K562 (cell line): ENCODE data around the gene HOXC4. TPM values are rescaled to one million over a fixed set of nuclear protein-coding genes. Genes with fewer than 3 reads are reported as not detected.

ENCODE experiments used
- ATAC-seq: fragments of 200-7000 bp; cut with Tn5 transposase; 3 replicates; pipeline ENCODE4 v1.9.1; 2020; ENCODE audit warnings: moderate library complexity
- BruUV-seq: library from RNA; stranded (reverse); fragments of 400-500 nt; replicated peaks from 2 replicates; lab custom pipeline; 2021; lab: Mats Ljungman, UMichigan
- CTCF ChIA-PET: fragments of 300-600 bp; formaldehyde crosslinking; extraction: SDS; loops from one replicate; lab custom pipeline; 2021; ENCODE audit warnings: low intra/inter-chr PET ratio; lab: Yijun Ruan, JAX
- POLR2A ChIA-PET: fragments of 300-600, 350-650 bp; sonication (Branson Sonifier 250); formaldehyde crosslinking; extraction: SDS; loops from one replicate; lab custom pipeline; 2021; ENCODE audit warnings: antibody characterized with exemption, inconsistent platforms; lab: Yijun Ruan, JAX
- DNase-seq, 4 experiments: peaks; one replicate each; pipeline versions ENCODE4 v3.0.0 to v3.0.0-alpha.2; 2011 to 2018; ENCODE audit warnings: low spot score in 3 of 4, mixed read lengths in 3 of 4; ENCODE audit errors: extremely low read depth in 1 of 4
- FAIRE-seq: peaks from 2 replicates; lab custom pipeline; 2011; peaks lifted over from hg19 to GRCh38; lab: Jason Lieb, UNC
- H2AFZ ChIP-seq: 2 replicates; pipeline ENCODE4 v1.6.0; 2011; ENCODE audit warnings: low read depth, low read length, control low read depth, inconsistent platforms
- H3K27ac ChIP-seq: fragments of 200-600 bp; 3 replicates; pipeline ENCODE4 v1.8.0; 2011; ENCODE audit warnings: low read depth, mild to moderate bottlenecking, control low read depth, inconsistent platforms, low read length, moderate library complexity, mixed read lengths; ENCODE audit errors: extremely low read depth
- H3K27me3 ChIP-seq, 2 experiments: fragments of 300-600 bp in 1 of 2; 2 replicates in 1 of 2; 3 replicates in 1 of 2; pipeline versions ENCODE4 v1.6.0 to v1.8.0; 2011; ENCODE audit warnings: inconsistent platforms in 2 of 2, low read length in 2 of 2, mild to moderate bottlenecking in 1 of 2, mixed read lengths in 1 of 2, moderate library complexity in 1 of 2; ENCODE audit not compliant: control insufficient read depth in 2 of 2, insufficient read depth in 2 of 2
- H3K36me3 ChIP-seq: fragments of 300-600 bp; 3 replicates; pipeline ENCODE4 v1.8.0; 2011; ENCODE audit warnings: mild to moderate bottlenecking, low read length, inconsistent platforms; ENCODE audit not compliant: control insufficient read depth, insufficient read depth
- H3K4me1 ChIP-seq, 2 experiments: fragments of 200-600 bp in 1 of 2; replicated peaks in 1 of 2; 2 replicates in 1 of 2; 3 replicates in 1 of 2; pipeline versions ENCODE4 v1.5.1 to v1.8.0; 2011; ENCODE audit warnings: inconsistent platforms in 2 of 2, low read length in 2 of 2, mild to moderate bottlenecking in 1 of 2, mixed read lengths in 1 of 2, moderate library complexity in 1 of 2; ENCODE audit not compliant: control insufficient read depth in 2 of 2, insufficient read depth in 2 of 2
- H3K4me2 ChIP-seq: 2 replicates; pipeline ENCODE4 v1.6.1; 2011; ENCODE audit warnings: low read length, control low read depth, inconsistent platforms, mixed read lengths; ENCODE audit not compliant: insufficient read depth
- H3K4me3 ChIP-seq: fragments of 200-600 bp; sonication (generic), shearing (Covaris generic); 2 replicates; pipeline ENCODE4 v1.5.1; 2016; ENCODE audit warnings: control low read depth, inconsistent platforms
- H3K79me2 ChIP-seq: fragments of 200-600 bp; 3 replicates; pipeline ENCODE4 v1.8.0; 2011; ENCODE audit warnings: low read length, inconsistent platforms; ENCODE audit not compliant: control insufficient read depth, insufficient read depth
- H3K9ac ChIP-seq, 2 experiments: 2 replicates each; pipeline versions ENCODE4 v1.6.0 to v1.6.1; 2011; ENCODE audit warnings: low read depth in 2 of 2, low read length in 2 of 2, control low read depth in 1 of 2, inconsistent platforms in 1 of 2, mild to moderate bottlenecking in 1 of 2, mixed read lengths in 1 of 2; ENCODE audit not compliant: insufficient read depth in 1 of 2
- H3K9me1 ChIP-seq: one replicate; pipeline ENCODE4 v1.6.0; 2011; ENCODE audit warnings: inconsistent platforms, mild to moderate bottlenecking, low read length, moderate library complexity; ENCODE audit not compliant: control insufficient read depth, insufficient read depth
- H3K9me3 ChIP-seq: replicated peaks from 2 replicates; pipeline ENCODE4 v1.5.1; 2011; ENCODE audit warnings: low read depth, low read length, inconsistent platforms; ENCODE audit not compliant: control insufficient read depth, insufficient read depth
- H4K20me1 ChIP-seq: replicated peaks from 2 replicates; pipeline ENCODE4 v1.6.1; 2011; ENCODE audit warnings: low read length, inconsistent platforms, mixed read lengths; ENCODE audit not compliant: control insufficient read depth, insufficient read depth
- CBFB ChIP-seq: sonication (generic); formaldehyde crosslinking; IDR thresholded peaks from 2 replicates; pipeline ENCODE4 v1.4.0; 2020; ENCODE audit warnings: mild to moderate bottlenecking, missing genetic modification reagents
- DPF2 ChIP-seq: fragments of 450-650 bp; IDR thresholded peaks from 2 replicates; pipeline ENCODE4 v1.6.1; 2016
- ETV6 ChIP-seq, 3 experiments: fragments of 150-350 bp in 1 of 3; sonication (generic) in 1 of 3; formaldehyde crosslinking in 1 of 3; IDR thresholded peaks; 2 replicates each; pipeline versions ENCODE4 v1.6.1 to v1.8.0; 2014 to 2022; ENCODE audit warnings: borderline replicate concordance in 2 of 3, low read depth in 2 of 3, antibody characterized with exemption in 1 of 3, low read length in 1 of 3, mild to moderate bottlenecking in 1 of 3, missing genetic modification reagents in 1 of 3
- FOXK2 ChIP-seq, 2 experiments: fragments of 450-650 bp; IDR thresholded peaks in 1 of 2; conservative IDR thresholded peaks in 1 of 2; 2 replicates each; pipeline ENCODE4 v1.6.1; 2016; ENCODE audit warnings: low read depth in 2 of 2, mild to moderate bottlenecking in 1 of 2
- NCOA1 ChIP-seq: fragments of 450-650 bp; IDR thresholded peaks from 2 replicates; pipeline ENCODE4 v1.6.1; 2016; ENCODE audit warnings: low read depth
- PTTG1 ChIP-seq: fragments of 450-650 bp; IDR thresholded peaks from 2 replicates; pipeline ENCODE4 v1.6.1; 2016; ENCODE audit warnings: low read depth, mild to moderate bottlenecking, missing genetic modification characterization, missing compliant biosample characterization
- RAD51 ChIP-seq: fragments of 450-650 bp; IDR thresholded peaks from 2 replicates; pipeline ENCODE4 v1.7.1; 2016; ENCODE audit warnings: low read depth, mild to moderate bottlenecking, borderline replicate concordance
- RBM39 ChIP-seq: fragments of 200-400 bp; formaldehyde crosslinking; optimal IDR thresholded peaks from 2 replicates; pipeline ENCODE3; 2018; ENCODE audit warnings: low read depth, low read length
- SMARCE1 ChIP-seq: fragments of 450-650 bp; IDR thresholded peaks from 2 replicates; pipeline ENCODE4 v1.7.1; 2016; ENCODE audit warnings: mild to moderate bottlenecking
- TOE1 ChIP-seq, 2 experiments: fragments of 450-650 bp in 1 of 2; sonication (generic) in 1 of 2; formaldehyde crosslinking in 1 of 2; IDR thresholded peaks; 2 replicates each; pipeline versions ENCODE4 v1.7.1 to v1.8.0; 2016 to 2022; ENCODE audit warnings: borderline replicate concordance in 2 of 2, mild to moderate bottlenecking in 2 of 2, antibody characterized with exemption in 1 of 2, inconsistent platforms in 1 of 2, low read depth in 1 of 2, missing genetic modification reagents in 1 of 2, moderate library complexity in 1 of 2
- VEZF1 ChIP-seq: fragments of 200-800 bp; sonication (Bioruptor generic); IDR thresholded peaks from 2 replicates; pipeline ENCODE4 v1.6.1; 2017; ENCODE audit warnings: missing genetic modification characterization, missing compliant biosample characterization
- ZNF384 ChIP-seq: IDR thresholded peaks from 2 replicates; pipeline ENCODE4 v1.6.1; 2012; ENCODE audit warnings: low read depth, low read length, improper control_type of control experiment
- ZNF583 ChIP-seq: fragments of 250-450 bp; sonication (Bioruptor Pico); IDR thresholded peaks from 2 replicates; pipeline ENCODE4 v1.4.0; 2020
- ZNF586 ChIP-seq: fragments of 450-650 bp; formaldehyde crosslinking; conservative IDR thresholded peaks from 2 replicates; pipeline ENCODE4 v1.4.0; 2020; ENCODE audit warnings: mild to moderate bottlenecking, moderate library complexity
- WGBS: fragments of 100-300 bp; shearing (Covaris generic); methylation state at CpG from one replicate; pipeline ENCODE4 v1.1.6; 2016; ENCODE audit warnings: low coverage, mixed read lengths; ENCODE audit not compliant: insufficient coverage; ENCODE audit errors: missing lambda C conversion rate; 5-methylcytosine and 5-hydroxymethylcytosine counted together
- in situ Hi-C: fragments of 300-500 bp; cut with MboI; formaldehyde crosslinking; loops from 4 replicates; pipeline ENCODE4 v1.15.0; 2018; ENCODE audit warnings: inconsistent platforms, mixed read lengths
- intact Hi-C: fragments of 100-400 bp; cut with micrococcal nuclease; formaldehyde crosslinking; loops from 2 replicates; pipeline ENCODE4 v1.14.2; 2022
- polyA plus RNA-seq, 8 experiments: library from polyadenylated mRNA; depleted of rRNA in 4 of 8; stranded (reverse) in 5 of 8; unstranded in 3 of 8; fragments of >200 nt; fragmentation: Nextera tagmentation in 2 of 8; fragmentation: Illumina TruSeq in 1 of 8; extraction: Ambion mirVana in 2 of 8; extraction: Trizol in 1 of 8; gene quantifications; 2 replicates each; pipeline versions ENCODE4 v1.2.1 to v1.2.3, GENCODE V29; 2011 to 2014; ENCODE audit warnings: inconsistent platforms in 1 of 8, missing spikeins in 1 of 8
- total RNA-seq, 7 experiments: library from RNA; depleted of rRNA in 6 of 7; stranded (reverse); fragments of >200 nt in 6 of 7; fragmentation: Illumina TruSeq in 2 of 7; extraction: Trizol in 2 of 7; gene quantifications; 2 replicates each; pipeline versions ENCODE4 v1.2.1 to v1.2.3, GENCODE V29; 2011 to 2021; ENCODE audit warnings: low replicate concordance in 1 of 7
- TF ChIP-seq, protein P1 (sequence below): fragments of 250-450 bp; sonication (Bioruptor Pico); IDR thresholded peaks from 2 replicates; pipeline ENCODE4 v1.4.0; 2020; ENCODE audit warnings: mild to moderate bottlenecking, moderate library complexity

HOXC4 gene
- total and polyA plus RNA-seq, 9 of the 15 experiments (the other 6 are each of a cell fraction or from before 2014, with no cell fraction given): 0.06 to 1.5 (median 0.44) TPM; not detected in 1

- intact Hi-C loops (loop anchor here (1.0 to 2.0 kb wide), 3 partner anchors 26 to 159 kb away; no protein-coding TSS in a partner anchor), in situ Hi-C loops (no loop called here)
- Histone ChIP-seq H3K79me2 (no peaks in the 10 kb centered on the region), H3K9me3 (no peaks in the 10 kb centered on the region), H2AFZ (no peak within 1 kb of the TSS), H3K4me3 (no peak within 1 kb of the TSS), H3K9me1 (no peaks in the 10 kb centered on the region), H3K36me3 (peaks cover 2% of the 10 kb centered on the region; the same call in 1 of the 3 replicates), H3K4me2 (no peak within 1 kb of the TSS), H4K20me1 (no peaks in the 10 kb centered on the region), H3K9ac (no peak within 1 kb of the TSS), H3K27me3 (no peaks in the 10 kb centered on the region), H3K4me1 (peaks cover 0 to 28% of the 10 kb centered on the region in 2 experiments; a peak in 2 of 5 replicates), H3K27ac (no peak within 1 kb of the TSS)
- ChIA-PET CTCF (interaction anchor here (0.5 to 2.6 kb wide), 14 partner anchors 27 to 477 kb away, joined by 3 to 36 read pairs (median 5); no protein-coding TSS in a partner anchor), POLR2A (interaction anchor here (0.7 to 0.8 kb wide), 2 partner anchors 15 to 132 kb away, joined by 4 to 6 read pairs; no protein-coding TSS in a partner anchor)
- ATAC-seq (peak; percentile 70), DNase-seq (peak; percentile 82 to 86 (median 84)), FAIRE-seq (peak; percentile 97)
- WGBS: 25% methylated on average over 12 of the region's 12 CpGs
- no TSS peak for BruUV-seq
- peak; percentile 65 for TF ChIP-seq VEZF1 (CRISPR knock-in tag)
- peak; percentile 48; the same call in 1 of the 2 replicates for TF ChIP-seq NCOA1
- TF ChIP-seq RAD51: peak; percentile 92
- no peak for TF ChIP-seq PTTG1 (tag)
- peak; percentile 49 for TF ChIP-seq RBM39
- TF ChIP-seq ZNF583 (CRISPR knock-in tag): no peak
- 0 out of 2 replicates have a peak, but pooled peaks have one; percentile 27 for TF ChIP-seq SMARCE1
- TF ChIP-seq FOXK2 (conservative IDR thresholded peaks at IDR 0.05 in 1 of 2, IDR thresholded peaks at IDR 0.05 in 1 of 2; ENCODE audit: low read depth in 2 of 2): peak; percentile 60 to 77; a peak in 3 of 4 replicates
- peak; percentile 91 for TF ChIP-seq TOE1 (IDR thresholded peaks at IDR 0.05; ENCODE audit: borderline replicate concordance)
- TF ChIP-seq TOE1 (CRISPR knock-in tag; IDR thresholded peaks at IDR 0.05; ENCODE audit: borderline replicate concordance, low read depth): no peak
- peak; percentile 99 for TF ChIP-seq ZNF384
- TF ChIP-seq, protein P1, sequence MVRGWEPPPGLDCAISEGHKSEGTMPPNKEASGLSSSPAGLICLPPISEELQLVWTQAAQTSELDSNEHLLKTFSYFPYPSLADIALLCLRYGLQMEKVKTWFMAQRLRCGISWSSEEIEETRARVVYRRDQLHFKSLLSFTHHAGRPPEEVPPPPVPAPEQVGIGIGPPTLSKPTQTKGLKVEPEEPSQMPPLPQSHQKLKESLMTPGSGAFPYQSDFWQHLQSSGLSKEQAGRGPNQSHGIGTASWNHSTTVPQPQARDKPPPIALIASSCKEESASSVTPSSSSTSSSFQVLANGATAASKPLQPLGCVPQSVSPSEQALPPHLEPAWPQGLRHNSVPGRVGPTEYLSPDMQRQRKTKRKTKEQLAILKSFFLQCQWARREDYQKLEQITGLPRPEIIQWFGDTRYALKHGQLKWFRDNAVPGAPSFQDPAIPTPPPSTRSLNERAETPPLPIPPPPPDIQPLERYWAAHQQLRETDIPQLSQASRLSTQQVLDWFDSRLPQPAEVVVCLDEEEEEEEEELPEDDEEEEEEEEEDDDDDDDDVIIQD (CRISPR knock-in tag): no peak
- 0 out of 2 replicates have a peak, but pooled peaks have one; percentile 35 for TF ChIP-seq DPF2
- no peak for TF ChIP-seq ZNF586
- TF ChIP-seq CBFB (CRISPR knock-in tag): no peak
- no peak for TF ChIP-seq ETV6 (IDR thresholded peaks at IDR 0.05; ENCODE audit: borderline replicate concordance in 1 of 2, low read depth in 2 of 2, low read length in 1 of 2)
- no peak for TF ChIP-seq ETV6 (CRISPR knock-in tag; IDR thresholded peaks at IDR 0.05; ENCODE audit: borderline replicate concordance)
Observed at GRCh38 chr12:54032627-54033100, 21.0 kb upstream of the HOXC4 start, which contains the start of gene HOXC5. HOXC5 (plus strand) TSS chr12:54033050; CDS start chr12:54033123, 73 bp downstream.
